GM18868 (cell line): ENCODE data around the gene TMEM239.
"Not testable (repeated sequence)": the region's sequence is repeated elsewhere in the genome, so short reads cannot be mapped to it uniquely, and the experiment has no call there.

Experiments used
- ATAC-seq: cut with Tn5 transposase; IDR thresholded peaks from one replicate; pipeline ENCODE4 v1.9.1; 2021; ENCODE audit warnings: mild to moderate bottlenecking, moderate library complexity; ENCODE audit not compliant: unreplicated experiment

TMEM239 gene

GRCh38 chr20:2799271-2799670, 16.9 kb upstream of the TMEM239 start:
- ATAC-seq: no peak

- no peak for ATAC-seq
Observed at GRCh38 chr20:2799688-2800520, 16.3 kb upstream of the TMEM239 start.

GRCh38 chr20:2800521-2801285, 15.5 kb upstream of the TMEM239 start, which contains the start of gene CPXM1:
Gene CPXM1 (minus strand): TSS chr20:2800627. CDS start chr20:2800572, 55 bp downstream.
- no peak for ATAC-seq

DNA sequence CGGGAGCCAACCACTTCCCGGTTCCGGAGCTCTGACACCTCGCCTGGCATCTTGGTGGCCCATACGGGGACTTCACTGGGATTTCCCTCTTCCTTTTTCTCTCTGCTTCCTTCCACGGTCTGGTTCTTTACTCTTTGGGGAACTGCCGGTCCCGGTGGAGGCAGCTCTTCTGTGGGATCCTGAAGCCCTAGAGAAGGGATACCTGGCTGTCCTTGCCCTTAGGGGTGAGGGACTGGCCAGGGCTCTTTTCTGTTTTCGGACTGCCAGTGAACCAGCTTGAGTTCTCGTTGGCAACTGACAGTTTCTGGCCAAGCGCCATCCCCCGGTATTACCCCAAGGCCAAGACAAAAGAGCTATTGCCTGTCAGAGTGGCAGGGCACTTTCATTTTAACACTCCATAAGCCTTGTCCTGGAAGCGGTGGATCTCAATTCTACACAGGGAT, 14.9 kb upstream of the TMEM239 start:
- ATAC-seq: no peak

GRCh38 chr20:2804041-2804828, 11.9 kb upstream of the TMEM239 start:
- no peak for ATAC-seq

- ATAC-seq: no peak
Observed at GRCh38 chr20:2804852-2805688, 11.1 kb upstream of the TMEM239 start.

GRCh38 chr20:2805689-2806350, 10.3 kb upstream of the TMEM239 start:
- no peak for ATAC-seq

- no peak for ATAC-seq
Observed at GRCh38 chr20:2806351-2806701, 9.8 kb upstream of the TMEM239 start.

GRCh38 chr20:2807019-2807418, 9.1 kb upstream of the TMEM239 start:
- no peak for ATAC-seq

DNA sequence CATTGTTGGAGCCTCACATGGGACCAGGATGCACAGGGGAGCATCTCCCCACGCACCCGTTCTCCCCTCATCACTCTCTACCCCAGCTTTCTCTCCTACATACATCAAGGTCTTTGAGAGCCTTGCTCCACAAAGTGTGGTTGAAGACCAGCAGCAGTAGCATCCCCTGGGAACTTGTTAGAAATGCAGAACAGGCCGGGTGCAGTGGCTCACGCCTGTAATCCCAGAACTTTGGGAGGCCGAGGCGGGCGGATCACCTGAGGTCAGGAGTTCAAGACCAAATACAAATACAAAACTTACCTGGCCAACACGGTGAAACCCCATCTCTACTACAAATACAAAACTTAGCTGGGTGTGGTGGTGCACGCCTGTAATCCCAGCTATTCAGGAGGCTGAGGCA, 8.2 kb upstream of the TMEM239 start:
- not testable (repeated sequence) for ATAC-seq

- no peak for ATAC-seq
Observed at GRCh38 chr20:2809690-2810089, 6.5 kb upstream of the TMEM239 start.

DNA sequence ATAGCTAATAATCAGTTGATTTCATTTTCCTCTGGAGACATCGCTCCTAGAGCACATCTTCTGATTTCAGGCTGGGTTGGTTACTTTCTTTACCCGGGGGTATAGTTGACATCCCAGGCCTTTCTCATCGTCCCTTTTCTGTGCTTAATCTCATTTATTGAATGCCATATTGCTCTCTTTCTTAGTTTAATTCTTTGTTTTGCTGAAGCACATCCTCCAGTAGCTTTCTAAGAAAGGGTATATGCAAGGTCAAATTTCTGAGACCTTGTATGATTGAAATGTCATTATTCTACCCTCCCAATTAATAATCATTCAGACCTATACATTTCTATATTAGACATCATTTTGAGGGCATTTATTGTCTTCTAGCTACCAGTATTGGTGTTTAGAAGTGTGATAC, 4.0 kb upstream of the TMEM239 start:
- no peak for ATAC-seq

DNA sequence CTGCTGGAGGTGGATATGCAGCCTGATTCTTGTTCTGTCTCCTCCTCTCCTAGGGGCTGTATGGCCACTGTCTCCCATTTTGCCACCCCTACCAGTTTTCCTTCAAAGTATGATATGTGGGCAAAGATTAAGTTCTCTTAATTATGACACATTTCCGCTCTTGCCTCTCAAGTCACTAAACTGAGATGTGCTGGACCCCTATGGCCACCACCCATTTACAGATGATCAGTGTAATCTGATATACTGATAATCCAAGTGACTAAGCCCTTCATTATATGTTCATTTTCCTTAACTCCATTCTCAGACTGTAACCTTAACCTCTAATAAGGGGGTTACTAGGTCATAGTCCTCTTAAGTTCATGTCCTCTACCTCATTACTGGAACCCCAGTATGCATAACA, 2.1 kb upstream of the TMEM239 start:
- no peak for ATAC-seq

DNA sequence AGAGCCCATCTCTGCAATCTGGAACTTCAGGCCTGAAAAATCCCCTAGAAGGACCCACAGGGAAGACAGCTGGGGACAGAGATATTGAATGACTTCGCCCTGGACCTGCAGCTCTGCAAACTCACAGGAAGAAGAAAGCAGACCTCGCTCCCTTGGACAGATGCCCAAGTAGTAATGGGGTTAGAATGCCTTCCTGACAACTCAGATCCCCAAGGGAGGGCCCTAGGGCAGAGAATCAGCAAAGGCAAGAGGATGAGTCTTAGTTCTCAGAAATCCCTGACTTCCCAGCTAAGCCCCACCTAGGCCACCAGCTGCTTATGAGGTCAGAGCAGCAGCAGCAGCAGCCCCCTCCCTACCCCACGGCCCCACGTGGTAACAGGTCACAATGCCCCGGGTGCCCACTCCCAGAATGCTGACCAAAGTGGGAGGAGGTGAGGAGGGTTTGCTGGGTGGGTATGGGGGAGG, 1.5 kb upstream of the TMEM239 start, which contains the start of gene C20orf141:
Gene C20orf141, plus strand, starts transcription at position 401 of the 465 bp plus-strand sequence. CDS start 198 bp downstream, outside the sequence.
- no peak for ATAC-seq

DNA sequence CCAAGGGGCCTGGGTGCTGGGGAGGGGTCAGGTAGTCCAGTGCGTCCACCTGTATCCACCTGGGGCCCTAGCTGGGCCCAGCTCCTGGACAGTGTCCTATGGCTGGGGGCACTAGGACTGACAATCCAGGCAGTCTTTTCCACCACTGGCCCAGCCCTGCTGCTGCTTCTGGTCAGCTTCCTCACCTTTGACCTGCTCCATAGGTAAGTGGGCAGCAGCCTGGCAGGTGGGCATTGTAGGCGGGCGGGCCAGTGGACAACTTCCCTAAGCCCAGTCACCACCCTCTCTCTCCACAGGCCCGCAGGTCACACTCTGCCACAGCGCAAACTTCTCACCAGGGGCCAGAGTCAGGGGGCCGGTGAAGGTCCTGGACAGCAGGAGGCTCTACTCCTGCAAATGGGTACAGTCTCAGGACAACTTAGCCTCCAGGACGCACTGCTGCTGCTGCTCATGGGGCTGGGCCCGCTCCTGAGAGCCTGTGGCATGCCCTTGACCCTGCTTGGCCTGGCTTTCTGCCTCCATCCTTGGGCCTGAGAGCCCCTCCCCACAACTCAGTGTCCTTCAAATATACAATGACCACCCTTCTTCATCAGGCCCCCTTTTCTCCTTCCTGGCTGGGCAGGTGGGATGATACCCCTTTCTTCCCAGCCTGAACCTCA, 793 bp upstream of the TMEM239 start:
- ATAC-seq: no peak

GRCh38 chr20:2816583-2817340, 598 bp downstream of the TMEM239 start:
- ATAC-seq: no peak

DNA sequence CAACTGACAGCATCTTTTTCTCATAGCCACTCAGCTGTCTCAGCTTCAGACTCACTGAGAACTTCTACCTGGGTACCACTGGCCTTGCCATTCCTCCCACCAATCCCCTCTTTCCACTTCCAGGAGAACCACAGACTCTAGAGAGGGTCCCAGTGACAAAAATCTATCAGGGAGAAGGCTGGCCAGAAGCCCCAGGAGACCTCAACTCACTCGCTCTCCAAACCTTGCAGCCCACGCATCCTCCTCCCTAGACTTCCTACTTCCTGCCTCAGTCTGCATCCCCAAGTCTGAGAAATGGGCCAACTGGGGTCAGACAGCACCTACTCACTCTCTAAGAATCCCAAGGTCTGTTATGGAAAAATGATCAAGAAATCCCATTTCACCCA, 1.2 kb downstream of the TMEM239 start:
- no peak for ATAC-seq

- no peak for ATAC-seq
Observed at GRCh38 chr20:2817891-2818595, 1.9 kb downstream of the TMEM239 start.
